Measurements from ENCODE around the gene C12orf76.

Gene C12orf76

GRCh38 chr12:110039085-110039807, 9.1 kb downstream of the C12orf76 start (continued):
- TF ChIP-seq SP7 (tag by site-specific recombination; IDR thresholded peaks at IDR 0.05) (peak; percentile 53; the same call in 1 of the 2 replicates), TRIM28 (IDR thresholded peaks at IDR 0.05; ENCODE audit: borderline replicate concordance, low read length) (no peak), ZNF114 (tag by site-specific recombination; IDR thresholded peaks at IDR 0.05) (no peak), ZNF558 (tag by site-specific recombination; IDR thresholded peaks at IDR 0.05) (no peak), ZBTB10 (tag by site-specific recombination; IDR thresholded peaks at IDR 0.05) (no peak), KLF17 (tag by site-specific recombination; IDR thresholded peaks at IDR 0.05) (no peak; the same call in 1 of the 2 replicates), ZNF311 (tag by site-specific recombination; IDR thresholded peaks at IDR 0.05; ENCODE audit: borderline replicate concordance) (no peak), ZNF433 (tag by site-specific recombination; IDR thresholded peaks at IDR 0.05; ENCODE audit: low read depth) (no peak), ZNF2 (tag by site-specific recombination; IDR thresholded peaks at IDR 0.05) (no peak), ZNF148 (tag by site-specific recombination; IDR thresholded peaks at IDR 0.05; ENCODE audit: borderline replicate concordance) (no peak), FEZF1 (tag by site-specific recombination; IDR thresholded peaks at IDR 0.05) (peak; percentile 29; the same call in 1 of the 2 replicates), ZSCAN30 (tag by site-specific recombination; IDR thresholded peaks at IDR 0.05) (no peak), SALL2 (tag by site-specific recombination; IDR thresholded peaks at IDR 0.05; ENCODE audit: borderline replicate concordance) (no peak), ZNF19 (tag by site-specific recombination; IDR thresholded peaks at IDR 0.05; ENCODE audit: low read depth) (no peak), ZNF335 (tag by site-specific recombination; conservative IDR thresholded peaks at IDR 0.05) (no peak; the same call in 1 of the 2 replicates), ZNF488 (tag by site-specific recombination; IDR thresholded peaks at IDR 0.05) (no peak), ZNF654 (tag by site-specific recombination; IDR thresholded peaks at IDR 0.05; ENCODE audit: low read depth) (no peak), ZNF776 (tag by site-specific recombination; IDR thresholded peaks at IDR 0.05; ENCODE audit: borderline replicate concordance) (no peak), ZNF132 (tag by site-specific recombination; IDR thresholded peaks at IDR 0.05; ENCODE audit: borderline replicate concordance) (no peak), ZNF354C (tag by site-specific recombination; IDR thresholded peaks at IDR 0.05; ENCODE audit: borderline replicate concordance, low read depth) (no peak), EGR2 (tag by site-specific recombination; IDR thresholded peaks at IDR 0.05; ENCODE audit: low read depth) (no peak), ZNF184 (tag by site-specific recombination; IDR thresholded peaks at IDR 0.05) (0 out of 2 replicates have a peak, but pooled peaks have one; percentile 56), ZNF140 (tag by site-specific recombination; IDR thresholded peaks at IDR 0.05) (no peak), ZNF560 (tag by site-specific recombination; IDR thresholded peaks at IDR 0.05; ENCODE audit: borderline replicate concordance) (no peak), ZNF624 (tag by site-specific recombination; IDR thresholded peaks at IDR 0.05) (no peak), ZNF26 (tag by site-specific recombination; IDR thresholded peaks at IDR 0.05) (no peak), IKZF3 (tag by site-specific recombination; IDR thresholded peaks at IDR 0.05) (peak; percentile 76; the same call in 1 of the 2 replicates), ZNF514 (tag by site-specific recombination; IDR thresholded peaks at IDR 0.05) (no peak)
